NT2/D1 (cell line): ENCODE results near the gene FMN1.

Experiments used
- YY1 ChIP-seq: IDR thresholded peaks from 2 replicates; pipeline ENCODE4 v1.6.1; 2011; ENCODE audit not compliant: insufficient read length, insufficient read depth
- ZNF274 ChIP-seq: IDR thresholded peaks from 2 replicates; pipeline ENCODE4 v1.6.1; 2011; ENCODE audit warnings: mild to moderate bottlenecking, low read depth, low read length

- TF ChIP-seq YY1 (no peak), ZNF274 (no peak)
These were observed 450.9 kb downstream of the FMN1 start for GRCh38 chr15:32743411-32744140.
